Stimulated activated CD8-positive, alpha-beta memory T cell treated with anti-CD3 and anti-CD28 coated beads, Interleukin-7, amount 100 ng/mL, for 1 hour (primary cell): ENCODE data around the gene DCP1A.
A peak's percentile ranks its signal among the peaks of the same experiment; 100 is the strongest.
"Not testable (repeated sequence)": the region's sequence is repeated elsewhere in the genome, so short reads cannot be mapped to it uniquely, and the experiment has no call there.

Source experiments
- DNase-seq, 2 donors: peaks; one replicate each; pipeline ENCODE4 v3.0.0-alpha.2; 2020; ENCODE audit warnings: low read depth in 2 of 2

DCP1A gene

GRCh38 chr3:53267766-53268165, 79.6 kb downstream of the DCP1A start:
- no peak for DNase-seq

GRCh38 chr3:53264718-53265117, 82.6 kb downstream of the DCP1A start:
- no peak for DNase-seq

- DNase-seq = no peak
Measured at GRCh38 chr3:53263907-53264306, 83.4 kb downstream of the DCP1A start.

- no peak for DNase-seq
Measured at GRCh38 chr3:53261712-53262111, 85.6 kb downstream of the DCP1A start.

- DNase-seq = no peak
Measured at GRCh38 chr3:53260286-53260785, 87.0 kb downstream of the DCP1A start.

- no peak for DNase-seq
Measured at GRCh38 chr3:53259427-53260259, 87.7 kb downstream of the DCP1A start.

GRCh38 chr3:53258600-53259426, 88.5 kb downstream of the DCP1A start:
- DNase-seq = no peak

GRCh38 chr3:53257465-53257864, 89.9 kb downstream of the DCP1A start:
- no peak for DNase-seq

GRCh38 chr3:53256704-53257055, 90.7 kb downstream of the DCP1A start:
- DNase-seq = no peak

GRCh38 chr3:53255775-53256703, 91.3 kb downstream of the DCP1A start, which contains the start of gene TKT:
Gene TKT (minus strand): TSS chr3:53256022. CDS start chr3:53255942, 80 bp downstream.
- peak; percentile 49 to 57 for DNase-seq

GRCh38 chr3:53255423-53255774, 91.9 kb downstream of the DCP1A start:
- DNase-seq = no peak

GRCh38 chr3:53254509-53255422, 92.6 kb downstream of the DCP1A start:
- DNase-seq = no peak

GRCh38 chr3:53253707-53254508, 93.4 kb downstream of the DCP1A start:
- no peak for DNase-seq

GRCh38 chr3:53252947-53253322, 94.4 kb downstream of the DCP1A start:
- not testable (repeated sequence) for DNase-seq

- DNase-seq = no peak
Measured at GRCh38 chr3:53252096-53252946, 95.0 kb downstream of the DCP1A start.

- no peak for DNase-seq
Measured at GRCh38 chr3:53250881-53251605, 96.3 kb downstream of the DCP1A start.

GRCh38 chr3:53250453-53250852, 96.9 kb downstream of the DCP1A start:
- DNase-seq = no peak

GRCh38 chr3:53248161-53248560, 99.2 kb downstream of the DCP1A start:
- DNase-seq = no peak
